K562 (cell line): Measurements from ENCODE around the gene SYNJ2. TPM values are rescaled to one million over a fixed set of nuclear protein-coding genes. Genes with fewer than 3 reads are reported as not detected.

Source experiments
- CBFA2T2 ChIP-seq: fragments of 450-650 bp; conservative IDR thresholded peaks from 2 replicates; pipeline ENCODE4 v1.6.1; 2017; ENCODE audit warnings: mild to moderate bottlenecking
- GABPA ChIP-seq: fragments of 200-800 bp; sonication (Bioruptor generic); conservative IDR thresholded peaks from 2 replicates; pipeline ENCODE4 v1.6.1; 2016; ENCODE audit warnings: low read depth, missing genetic modification characterization, missing compliant biosample characterization
- NEUROD1 ChIP-seq: fragments of 150-350 bp; IDR thresholded peaks from 2 replicates; pipeline ENCODE4 v1.6.1; 2014; ENCODE audit warnings: borderline replicate concordance, low read length, low read depth; ENCODE audit not compliant: partially characterized antibody
- RB1 ChIP-seq: fragments of 450-650 bp; IDR thresholded peaks from 2 replicates; pipeline ENCODE4 v1.6.1; 2017; ENCODE audit warnings: low read depth, mild to moderate bottlenecking
- SRF ChIP-seq, 2 experiments: fragments of 250-450, 450-650 bp in 1 of 2; sonication (Bioruptor Pico) in 1 of 2; sonication (generic) in 1 of 2; formaldehyde crosslinking; IDR thresholded peaks; 2 replicates each; pipeline versions ENCODE4 v1.5.0 to v1.5.1; 2020 to 2022; ENCODE audit warnings: mild to moderate bottlenecking in 1 of 2, missing genetic modification reagents in 1 of 2
- TBL1XR1 ChIP-seq, 2 experiments: IDR thresholded peaks; 2 replicates each; pipeline ENCODE4 v1.6.1; 2012; ENCODE audit warnings: improper control_type of control experiment in 2 of 2, low read length in 2 of 2, mild to moderate bottlenecking in 1 of 2
- ZNF444 ChIP-seq: fragments of 250-450 bp; sonication (Bioruptor Pico); IDR thresholded peaks from 2 replicates; pipeline ENCODE4 v1.4.0; 2020; ENCODE audit warnings: mild to moderate bottlenecking, moderate library complexity
- polyA plus RNA-seq, 8 experiments: library from polyadenylated mRNA; depleted of rRNA in 4 of 8; stranded (reverse) in 5 of 8; unstranded in 3 of 8; fragments of >200 nt; fragmentation: Nextera tagmentation in 2 of 8; fragmentation: Illumina TruSeq in 1 of 8; extraction: Ambion mirVana in 2 of 8; extraction: Trizol in 1 of 8; gene quantifications; 2 replicates each; pipeline versions ENCODE4 v1.2.1 to v1.2.3, GENCODE V29; 2011 to 2014; ENCODE audit warnings: inconsistent platforms in 1 of 8, missing spikeins in 1 of 8
- total RNA-seq, 7 experiments: library from RNA; depleted of rRNA in 6 of 7; stranded (reverse); fragments of >200 nt in 6 of 7; fragmentation: Illumina TruSeq in 2 of 7; extraction: Trizol in 2 of 7; gene quantifications; 2 replicates each; pipeline versions ENCODE4 v1.2.1 to v1.2.3, GENCODE V29; 2011 to 2021; ENCODE audit warnings: low replicate concordance in 1 of 7
- TF ChIP-seq, protein P1 (sequence below): fragments of 250-450 bp; sonication (Bioruptor Pico); IDR thresholded peaks from 2 replicates; pipeline ENCODE4 v1.5.0; 2021
- TF ChIP-seq, protein P2 (sequence below): fragments of 200-800 bp; sonication (Bioruptor generic); IDR thresholded peaks from 2 replicates; pipeline ENCODE4 v1.6.1; 2016; ENCODE audit warnings: missing genetic modification characterization, missing compliant biosample characterization
- TF ChIP-seq, protein P3 (sequence below), 2 experiments: fragments of 450-650 bp; formaldehyde crosslinking in 1 of 2; IDR thresholded peaks; 2 replicates each; pipeline versions ENCODE4 v1.4.0 to v1.6.1; 2014 to 2020; ENCODE audit warnings: mild to moderate bottlenecking in 2 of 2, borderline replicate concordance in 1 of 2, low read depth in 1 of 2

SYNJ2 gene
- total and polyA plus RNA-seq, 9 of the 15 experiments (the other 6 are each of a cell fraction or from before 2014, with no cell fraction given), result 3.0 to 27.7 (median 17.8) TPM

DNA sequence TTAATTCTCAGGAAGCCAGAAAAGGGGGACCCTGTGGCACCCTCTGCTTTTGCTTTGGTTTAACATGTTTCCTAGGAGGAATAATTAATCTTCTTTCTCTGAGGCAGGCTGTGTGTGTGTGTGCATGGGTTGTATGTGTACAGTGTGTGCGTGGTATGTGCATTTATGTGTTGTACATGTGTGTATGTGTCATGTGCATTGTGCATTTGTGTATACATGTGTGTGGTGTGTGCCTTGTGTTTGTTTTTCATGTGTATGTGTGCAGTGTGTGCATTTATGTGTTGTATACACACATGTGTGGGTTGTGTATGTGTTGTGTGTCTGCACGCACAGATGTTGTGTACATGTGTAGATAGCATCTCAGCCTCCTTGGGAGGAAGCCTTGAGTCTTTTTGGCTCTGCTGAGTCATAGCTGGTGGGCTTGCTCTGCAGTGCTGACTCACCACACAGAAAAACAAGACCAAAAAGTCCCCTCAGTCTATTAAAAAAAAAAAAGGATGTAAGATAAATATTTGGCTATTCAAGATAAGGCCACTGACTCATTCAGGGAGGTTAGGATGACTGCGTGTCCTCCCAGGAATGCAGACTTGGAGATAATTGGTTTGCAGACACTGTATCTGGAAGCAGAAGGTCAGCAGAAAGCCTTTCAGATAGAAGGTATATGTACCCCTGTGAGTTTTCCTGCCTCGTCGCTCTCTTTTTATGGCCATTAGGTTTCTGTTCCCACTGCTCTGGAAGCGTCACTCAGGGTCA is 58.6 kb downstream of the SYNJ2 start (continued):
- TF ChIP-seq NEUROD1 (peak; percentile 53), RB1 (no peak), SRF (CRISPR knock-in tag; IDR thresholded peaks at IDR 0.05) (peak in 1 of 2 experiments; percentile 85; a peak in 2 of 4 replicates), ZNF444 (CRISPR knock-in tag) (no peak), GABPA (peak; percentile 15; the same call in 1 of the 2 replicates), CBFA2T2 (peak; percentile 90), TBL1XR1 (IDR thresholded peaks at IDR 0.05; ENCODE audit: low read length in 2 of 2) (peak; percentile 88 to 98; a peak in 3 of 4 replicates)
- TF ChIP-seq, protein P1, sequence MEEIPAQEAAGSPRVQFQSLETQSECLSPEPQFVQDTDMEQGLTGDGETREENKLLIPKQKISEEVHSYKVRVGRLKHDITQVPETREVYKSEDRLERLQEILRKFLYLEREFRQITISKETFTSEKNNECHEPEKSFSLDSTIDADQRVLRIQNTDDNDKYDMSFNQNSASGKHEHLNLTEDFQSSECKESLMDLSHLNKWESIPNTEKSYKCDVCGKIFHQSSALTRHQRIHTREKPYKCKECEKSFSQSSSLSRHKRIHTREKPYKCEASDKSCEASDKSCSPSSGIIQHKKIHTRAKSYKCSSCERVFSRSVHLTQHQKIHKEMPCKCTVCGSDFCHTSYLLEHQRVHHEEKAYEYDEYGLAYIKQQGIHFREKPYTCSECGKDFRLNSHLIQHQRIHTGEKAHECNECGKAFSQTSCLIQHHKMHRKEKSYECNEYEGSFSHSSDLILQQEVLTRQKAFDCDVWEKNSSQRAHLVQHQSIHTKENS (CRISPR knock-in tag), result no peak
- TF ChIP-seq, protein P2, sequence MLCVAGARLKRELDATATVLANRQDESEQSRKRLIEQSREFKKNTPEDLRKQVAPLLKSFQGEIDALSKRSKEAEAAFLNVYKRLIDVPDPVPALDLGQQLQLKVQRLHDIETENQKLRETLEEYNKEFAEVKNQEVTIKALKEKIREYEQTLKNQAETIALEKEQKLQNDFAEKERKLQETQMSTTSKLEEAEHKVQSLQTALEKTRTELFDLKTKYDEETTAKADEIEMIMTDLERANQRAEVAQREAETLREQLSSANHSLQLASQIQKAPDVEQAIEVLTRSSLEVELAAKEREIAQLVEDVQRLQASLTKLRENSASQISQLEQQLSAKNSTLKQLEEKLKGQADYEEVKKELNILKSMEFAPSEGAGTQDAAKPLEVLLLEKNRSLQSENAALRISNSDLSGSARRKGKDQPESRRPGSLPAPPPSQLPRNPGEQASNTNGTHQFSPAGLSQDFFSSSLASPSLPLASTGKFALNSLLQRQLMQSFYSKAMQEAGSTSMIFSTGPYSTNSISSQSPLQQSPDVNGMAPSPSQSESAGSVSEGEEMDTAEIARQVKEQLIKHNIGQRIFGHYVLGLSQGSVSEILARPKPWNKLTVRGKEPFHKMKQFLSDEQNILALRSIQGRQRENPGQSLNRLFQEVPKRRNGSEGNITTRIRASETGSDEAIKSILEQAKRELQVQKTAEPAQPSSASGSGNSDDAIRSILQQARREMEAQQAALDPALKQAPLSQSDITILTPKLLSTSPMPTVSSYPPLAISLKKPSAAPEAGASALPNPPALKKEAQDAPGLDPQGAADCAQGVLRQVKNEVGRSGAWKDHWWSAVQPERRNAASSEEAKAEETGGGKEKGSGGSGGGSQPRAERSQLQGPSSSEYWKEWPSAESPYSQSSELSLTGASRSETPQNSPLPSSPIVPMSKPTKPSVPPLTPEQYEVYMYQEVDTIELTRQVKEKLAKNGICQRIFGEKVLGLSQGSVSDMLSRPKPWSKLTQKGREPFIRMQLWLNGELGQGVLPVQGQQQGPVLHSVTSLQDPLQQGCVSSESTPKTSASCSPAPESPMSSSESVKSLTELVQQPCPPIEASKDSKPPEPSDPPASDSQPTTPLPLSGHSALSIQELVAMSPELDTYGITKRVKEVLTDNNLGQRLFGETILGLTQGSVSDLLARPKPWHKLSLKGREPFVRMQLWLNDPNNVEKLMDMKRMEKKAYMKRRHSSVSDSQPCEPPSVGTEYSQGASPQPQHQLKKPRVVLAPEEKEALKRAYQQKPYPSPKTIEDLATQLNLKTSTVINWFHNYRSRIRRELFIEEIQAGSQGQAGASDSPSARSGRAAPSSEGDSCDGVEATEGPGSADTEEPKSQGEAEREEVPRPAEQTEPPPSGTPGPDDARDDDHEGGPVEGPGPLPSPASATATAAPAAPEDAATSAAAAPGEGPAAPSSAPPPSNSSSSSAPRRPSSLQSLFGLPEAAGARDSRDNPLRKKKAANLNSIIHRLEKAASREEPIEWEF (CRISPR knock-in tag), result no peak
- TF ChIP-seq, protein P3, sequence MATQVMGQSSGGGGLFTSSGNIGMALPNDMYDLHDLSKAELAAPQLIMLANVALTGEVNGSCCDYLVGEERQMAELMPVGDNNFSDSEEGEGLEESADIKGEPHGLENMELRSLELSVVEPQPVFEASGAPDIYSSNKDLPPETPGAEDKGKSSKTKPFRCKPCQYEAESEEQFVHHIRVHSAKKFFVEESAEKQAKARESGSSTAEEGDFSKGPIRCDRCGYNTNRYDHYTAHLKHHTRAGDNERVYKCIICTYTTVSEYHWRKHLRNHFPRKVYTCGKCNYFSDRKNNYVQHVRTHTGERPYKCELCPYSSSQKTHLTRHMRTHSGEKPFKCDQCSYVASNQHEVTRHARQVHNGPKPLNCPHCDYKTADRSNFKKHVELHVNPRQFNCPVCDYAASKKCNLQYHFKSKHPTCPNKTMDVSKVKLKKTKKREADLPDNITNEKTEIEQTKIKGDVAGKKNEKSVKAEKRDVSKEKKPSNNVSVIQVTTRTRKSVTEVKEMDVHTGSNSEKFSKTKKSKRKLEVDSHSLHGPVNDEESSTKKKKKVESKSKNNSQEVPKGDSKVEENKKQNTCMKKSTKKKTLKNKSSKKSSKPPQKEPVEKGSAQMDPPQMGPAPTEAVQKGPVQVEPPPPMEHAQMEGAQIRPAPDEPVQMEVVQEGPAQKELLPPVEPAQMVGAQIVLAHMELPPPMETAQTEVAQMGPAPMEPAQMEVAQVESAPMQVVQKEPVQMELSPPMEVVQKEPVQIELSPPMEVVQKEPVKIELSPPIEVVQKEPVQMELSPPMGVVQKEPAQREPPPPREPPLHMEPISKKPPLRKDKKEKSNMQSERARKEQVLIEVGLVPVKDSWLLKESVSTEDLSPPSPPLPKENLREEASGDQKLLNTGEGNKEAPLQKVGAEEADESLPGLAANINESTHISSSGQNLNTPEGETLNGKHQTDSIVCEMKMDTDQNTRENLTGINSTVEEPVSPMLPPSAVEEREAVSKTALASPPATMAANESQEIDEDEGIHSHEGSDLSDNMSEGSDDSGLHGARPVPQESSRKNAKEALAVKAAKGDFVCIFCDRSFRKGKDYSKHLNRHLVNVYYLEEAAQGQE (IDR thresholded peaks at IDR 0.05; ENCODE audit: borderline replicate concordance), result peak; percentile 27; the same call in 1 of the 2 replicates
- TF ChIP-seq, protein P3 (CRISPR knock-in tag; IDR thresholded peaks at IDR 0.05; ENCODE audit: low read depth), result 0 out of 2 replicates have a peak, but pooled peaks have one; percentile 8
